ENCODE measurements around the gene PSENEN.

Gene PSENEN

DNA sequence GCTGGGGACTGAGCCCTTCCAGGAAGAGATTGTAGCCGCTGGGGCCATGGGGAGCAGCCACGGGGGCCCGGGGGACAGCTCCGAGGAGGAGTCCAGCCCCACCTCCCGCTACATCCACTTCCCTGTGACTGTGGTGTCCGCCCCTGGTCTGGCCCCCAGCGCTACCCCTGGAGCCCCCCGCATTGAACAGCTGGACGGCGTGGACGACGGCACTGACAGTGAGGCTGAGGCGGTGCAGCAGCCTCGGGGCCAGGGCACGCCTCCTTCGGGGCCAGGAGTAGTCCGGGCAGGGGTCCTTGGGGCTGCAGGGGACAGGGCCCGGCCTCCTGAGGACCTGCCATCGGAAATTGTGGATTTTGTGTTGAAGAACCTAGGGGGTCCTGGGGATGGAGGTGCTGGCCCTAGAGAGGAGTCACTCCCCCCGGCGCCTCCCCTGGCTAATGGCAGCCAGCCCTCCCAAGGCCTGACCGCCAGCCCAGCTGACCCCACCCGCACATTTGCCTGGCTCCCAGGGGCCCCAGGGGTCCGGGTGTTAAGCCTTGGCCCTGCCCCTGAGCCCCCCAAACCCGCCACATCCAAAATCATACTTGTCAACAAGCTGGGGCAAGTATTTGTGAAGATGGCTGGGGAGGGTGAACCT lies 12.8 kb upstream of the PSENEN start:
- TF ChIP-seq, protein P1, sequence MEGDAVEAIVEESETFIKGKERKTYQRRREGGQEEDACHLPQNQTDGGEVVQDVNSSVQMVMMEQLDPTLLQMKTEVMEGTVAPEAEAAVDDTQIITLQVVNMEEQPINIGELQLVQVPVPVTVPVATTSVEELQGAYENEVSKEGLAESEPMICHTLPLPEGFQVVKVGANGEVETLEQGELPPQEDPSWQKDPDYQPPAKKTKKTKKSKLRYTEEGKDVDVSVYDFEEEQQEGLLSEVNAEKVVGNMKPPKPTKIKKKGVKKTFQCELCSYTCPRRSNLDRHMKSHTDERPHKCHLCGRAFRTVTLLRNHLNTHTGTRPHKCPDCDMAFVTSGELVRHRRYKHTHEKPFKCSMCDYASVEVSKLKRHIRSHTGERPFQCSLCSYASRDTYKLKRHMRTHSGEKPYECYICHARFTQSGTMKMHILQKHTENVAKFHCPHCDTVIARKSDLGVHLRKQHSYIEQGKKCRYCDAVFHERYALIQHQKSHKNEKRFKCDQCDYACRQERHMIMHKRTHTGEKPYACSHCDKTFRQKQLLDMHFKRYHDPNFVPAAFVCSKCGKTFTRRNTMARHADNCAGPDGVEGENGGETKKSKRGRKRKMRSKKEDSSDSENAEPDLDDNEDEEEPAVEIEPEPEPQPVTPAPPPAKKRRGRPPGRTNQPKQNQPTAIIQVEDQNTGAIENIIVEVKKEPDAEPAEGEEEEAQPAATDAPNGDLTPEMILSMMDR (IDR thresholded peaks at IDR 0.05; ENCODE audit: low read depth, low read length, missing control alignments) = no peak
- in situ Hi-C loops (cut with HindIII; ENCODE audit: low sequenced_read_pairs) = no loop called here
- no peak for DNase-seq (ENCODE audit: low read depth)

DNA sequence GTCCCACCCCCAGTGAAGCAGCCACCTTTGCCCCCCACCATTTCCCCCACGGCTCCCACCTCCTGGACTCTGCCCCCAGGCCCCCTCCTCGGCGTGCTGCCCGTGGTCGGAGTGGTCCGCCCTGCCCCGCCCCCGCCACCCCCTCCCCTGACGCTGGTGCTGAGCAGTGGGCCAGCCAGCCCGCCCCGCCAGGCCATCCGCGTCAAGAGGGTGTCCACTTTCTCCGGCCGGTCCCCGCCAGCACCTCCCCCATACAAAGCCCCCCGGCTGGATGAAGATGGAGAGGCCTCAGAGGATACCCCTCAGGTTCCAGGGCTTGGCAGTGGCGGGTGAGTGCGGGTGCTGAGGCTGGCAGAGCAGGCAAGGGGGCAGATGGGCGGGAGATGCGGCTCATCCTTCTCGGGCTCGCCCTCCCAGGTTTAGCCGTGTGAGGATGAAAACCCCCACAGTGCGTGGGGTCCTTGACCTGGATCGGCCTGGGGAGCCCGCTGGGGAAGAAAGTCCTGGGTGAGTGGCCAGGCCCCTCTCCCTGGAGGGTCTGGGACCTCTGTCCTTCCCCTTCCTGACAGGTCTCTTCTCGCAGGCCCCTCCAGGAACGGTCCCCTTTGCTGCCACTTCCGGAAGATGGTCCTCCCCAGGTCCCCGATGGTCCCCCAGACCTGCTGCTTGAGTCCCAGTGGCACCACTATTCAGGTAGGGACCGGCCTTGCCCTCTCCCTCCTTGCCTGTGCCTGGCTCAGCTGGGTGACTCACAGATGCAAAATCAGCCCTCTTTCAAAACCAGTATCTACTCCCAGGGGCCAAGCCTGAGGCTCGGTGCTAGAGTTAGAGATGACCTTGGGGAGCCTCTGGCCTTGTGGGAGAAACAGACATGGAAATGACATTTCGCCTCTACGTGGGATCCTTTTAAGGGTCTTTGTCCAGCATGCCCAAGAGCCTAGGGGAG lies 12.0 kb upstream of the PSENEN start:
- H3K4me3 ChIP-seq (ENCODE audit: low read depth, low read length) = no peak overlapping the region
- in situ Hi-C loops (cut with HindIII; ENCODE audit: low sequenced_read_pairs) = no loop called here
- TF ChIP-seq, protein P1 (IDR thresholded peaks at IDR 0.05; ENCODE audit: low read depth, low read length, missing control alignments) = no peak
- DNase-seq (ENCODE audit: low read depth) = no peak

More for the DNA sequence above, 12.8 kb upstream of the PSENEN start:
- H3K4me3 ChIP-seq (ENCODE audit: low read depth, low read length) = no peak overlapping the region

DNA sequence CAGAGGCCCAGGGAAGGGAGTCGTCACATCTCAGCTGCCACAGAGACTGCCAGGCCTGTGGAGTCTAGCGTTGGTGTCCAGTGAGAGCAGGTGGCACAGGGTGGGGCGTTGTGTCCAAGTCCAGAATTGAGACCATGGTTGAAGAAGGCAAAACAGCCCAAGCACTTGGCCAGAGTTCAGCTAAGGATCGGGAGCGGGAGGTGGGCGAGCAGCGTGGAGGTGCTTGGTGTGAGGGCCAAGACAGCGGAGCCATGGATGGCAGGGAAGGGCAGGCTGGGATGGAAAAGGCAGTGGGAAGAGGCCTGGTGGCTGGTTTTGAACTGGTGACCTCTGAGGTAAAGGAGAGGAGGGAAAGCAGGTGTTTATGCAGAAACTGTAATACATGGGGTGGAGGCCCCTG lies 11.2 kb upstream of the PSENEN start:
- in situ Hi-C loops (cut with HindIII; ENCODE audit: low sequenced_read_pairs) = no loop called here
- H3K4me3 ChIP-seq (ENCODE audit: low read depth, low read length) = no peak overlapping the region
- DNase-seq (ENCODE audit: low read depth) = no peak
- TF ChIP-seq, protein P1 (IDR thresholded peaks at IDR 0.05; ENCODE audit: low read depth, low read length, missing control alignments) = no peak

DNA sequence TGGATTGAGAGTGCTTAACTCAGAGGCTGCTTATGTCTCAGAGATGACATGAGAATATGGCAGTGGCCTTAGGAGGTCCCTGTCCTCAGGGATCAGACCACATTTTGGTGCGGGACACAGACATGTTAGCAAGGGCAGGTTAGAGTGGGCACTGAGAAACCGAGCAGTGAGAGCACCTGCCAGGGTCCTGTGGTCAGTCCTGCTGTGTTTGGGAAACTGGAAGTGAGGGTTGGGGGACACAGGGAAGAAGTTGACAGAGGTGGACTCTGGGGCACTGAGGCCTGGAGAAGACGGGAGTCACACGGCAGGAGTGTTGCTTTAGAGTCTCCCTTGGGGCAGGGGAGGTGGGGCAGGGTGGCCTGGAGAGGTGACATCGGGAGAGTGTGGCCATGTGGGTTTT lies 10.6 kb upstream of the PSENEN start:
- in situ Hi-C loops (cut with HindIII; ENCODE audit: low sequenced_read_pairs) = no loop called here
- H3K4me3 ChIP-seq (ENCODE audit: low read depth, low read length) = no peak overlapping the region
- no peak for DNase-seq (ENCODE audit: low read depth)
- TF ChIP-seq, protein P1 (IDR thresholded peaks at IDR 0.05; ENCODE audit: low read depth, low read length, missing control alignments) = no peak

DNA sequence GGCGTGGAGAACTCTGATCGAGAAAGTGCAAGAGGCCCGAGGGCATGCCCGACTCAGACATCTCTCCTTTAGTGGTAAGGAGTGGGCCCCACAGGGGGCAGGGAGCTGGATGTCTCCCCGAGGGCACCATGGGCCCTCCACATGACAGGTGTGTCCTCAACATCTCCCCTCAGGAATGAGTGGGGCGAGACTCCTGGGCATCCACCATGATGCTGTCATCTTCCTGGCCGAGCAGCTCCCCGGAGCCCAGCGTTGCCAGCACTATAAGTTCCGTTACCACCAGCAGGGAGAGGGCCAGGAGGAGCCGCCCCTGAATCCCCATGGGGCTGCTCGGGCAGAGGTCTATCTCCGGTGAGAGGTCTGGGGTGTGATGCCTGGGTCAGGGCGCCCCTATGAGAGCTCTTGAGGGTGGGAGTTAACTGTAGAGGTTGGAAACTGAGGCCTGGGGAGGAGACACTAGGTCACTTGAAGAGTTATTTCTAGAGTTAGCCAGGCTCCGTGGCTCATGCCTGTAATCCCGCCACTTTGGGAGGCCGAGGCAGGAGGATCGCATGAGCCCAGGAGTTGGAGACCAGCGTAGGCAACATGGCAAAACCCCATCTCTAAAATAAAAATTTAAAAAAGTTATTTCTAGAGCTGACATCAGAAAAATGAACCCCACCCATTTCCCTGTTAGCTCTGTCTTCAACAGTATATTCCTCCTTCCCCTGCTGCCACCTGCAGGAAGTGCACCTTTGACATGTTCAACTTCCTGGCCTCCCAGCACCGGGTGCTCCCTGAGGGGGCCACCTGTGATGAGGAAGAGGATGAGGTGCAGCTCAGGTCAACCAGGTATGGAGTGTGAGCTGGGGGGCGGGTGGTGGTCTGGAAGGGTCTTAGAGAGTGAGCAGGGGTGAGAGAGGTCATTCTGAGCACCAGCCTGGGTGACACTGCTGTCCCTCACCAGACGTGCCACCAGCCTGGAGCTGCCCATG lies 8.3 kb upstream of the PSENEN start:
- DNase-seq (ENCODE audit: low read depth) = no peak
- H3K4me3 ChIP-seq (ENCODE audit: low read depth, low read length) = no peak overlapping the region
- TF ChIP-seq, protein P1 (IDR thresholded peaks at IDR 0.05; ENCODE audit: low read depth, low read length, missing control alignments) = peak; percentile 9
- in situ Hi-C loops (cut with HindIII; ENCODE audit: low sequenced_read_pairs) = no loop called here

Data from astrocyte of the cerebellum (primary cell).